Suprapubic skin (tissue), 4 donors: Measurements from ENCODE around the gene SERPINB10. TPM values are rescaled to one million over a fixed set of nuclear protein-coding genes. Genes with fewer than 3 reads are reported as not detected.

Experiments used
- DNase-seq, 2 donors: peaks; one replicate each; pipeline ENCODE4 v3.0.0-alpha.2; 2019; ENCODE audit warnings: low spot score in 2 of 2
- H3K27ac ChIP-seq: fragments of 200-600 bp; sonication (generic); one replicate; pipeline ENCODE4 v1.5.1; 2019
- H3K27me3 ChIP-seq: fragments of 200-600 bp; sonication (generic); one replicate; pipeline ENCODE4 v1.5.1; 2019
- H3K36me3 ChIP-seq: fragments of 200-600 bp; sonication (generic); one replicate; pipeline ENCODE4 v1.5.1; 2019
- H3K4me1 ChIP-seq: fragments of 200-600 bp; sonication (generic); one replicate; pipeline ENCODE4 v1.5.1; 2019
- H3K4me3 ChIP-seq: fragments of 200-600 bp; sonication (generic); one replicate; pipeline ENCODE4 v1.5.1; 2019; ENCODE audit warnings: mild to moderate bottlenecking
- H3K9me3 ChIP-seq: fragments of 200-600 bp; sonication (generic); one replicate; pipeline ENCODE4 v1.5.1; 2019
- EP300 ChIP-seq: sonication (generic); formaldehyde crosslinking; IDR thresholded peaks from one replicate; pipeline ENCODE4 v1.6.1; 2017; ENCODE audit warnings: antibody characterized with exemption
- POLR2A ChIP-seq, 2 donors: fragments of 450-650 bp; IDR thresholded peaks; one replicate each; pipeline ENCODE4 v1.6.1; 2017; ENCODE audit warnings: antibody characterized with exemption in 2 of 2, mild to moderate bottlenecking in 2 of 2, moderate library complexity in 2 of 2
- POLR2AphosphoS5 ChIP-seq, 3 donors: sonication (generic); formaldehyde crosslinking; IDR thresholded peaks; one replicate each; pipeline ENCODE4 v1.6.1; 2017; ENCODE audit warnings: antibody characterized with exemption in 3 of 3
- WGBS: methylation state at CpG from one replicate; pipeline ENCODE4 v1.1.5; 2018; 5-methylcytosine and 5-hydroxymethylcytosine counted together
- total RNA-seq, 4 donors: library from RNA; depleted of rRNA; stranded (reverse); fragments of >200 nt; gene quantifications; one replicate each; pipeline ENCODE4 v1.1.0, GENCODE V29; 2016
- TF ChIP-seq, protein P1 (sequence below), 2 donors: fragments of 200-600 bp in 1 of 2; fragments of 450-650 bp in 1 of 2; sonication (generic) in 1 of 2; IDR thresholded peaks; one replicate each; pipeline ENCODE4 v1.5.1; 2016 to 2019; ENCODE audit warnings: antibody characterized with exemption in 2 of 2, mild to moderate bottlenecking in 1 of 2, moderate library complexity in 1 of 2

The SERPINB10 gene
- total RNA-seq, 4 donors from 2014 or later, result 0.21 to 1.9 (median 1.0) TPM; not detected in 1

DNA sequence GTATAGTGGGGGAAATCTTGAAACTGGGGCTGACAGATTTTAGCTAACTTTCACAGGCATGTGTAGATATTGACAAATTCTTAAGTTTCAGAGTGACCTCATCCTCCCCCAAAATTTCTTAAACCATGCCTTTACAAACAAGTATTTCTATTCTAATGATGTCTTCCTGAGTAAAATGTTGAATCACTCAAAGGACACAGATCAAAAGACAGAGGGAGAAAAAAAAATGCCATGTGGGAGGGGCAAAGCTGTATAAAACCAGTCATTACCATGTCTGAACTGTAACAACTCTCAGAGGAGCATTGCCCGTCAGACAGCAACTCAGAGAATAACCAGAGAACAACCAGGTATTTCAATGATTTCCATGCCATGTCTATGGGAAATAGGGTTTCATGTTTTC lies 20.3 kb upstream of the SERPINB10 start, which contains the start of gene SERPINB2:
SERPINB2 (plus strand) TSS at position 282 of the 400 bp plus-strand sequence. CDS start 3,740 bp downstream, outside the sequence.
- H3K27ac ChIP-seq, result no peak within 1 kb of the TSS
- WGBS, result 50% methylated on average over 1 of the region's 1 CpG
- TF ChIP-seq EP300 (no peak), POLR2AphosphoS5 (IDR thresholded peaks at IDR 0.05) (no peak), POLR2A (IDR thresholded peaks at IDR 0.05) (no peak)
- TF ChIP-seq, protein P1, sequence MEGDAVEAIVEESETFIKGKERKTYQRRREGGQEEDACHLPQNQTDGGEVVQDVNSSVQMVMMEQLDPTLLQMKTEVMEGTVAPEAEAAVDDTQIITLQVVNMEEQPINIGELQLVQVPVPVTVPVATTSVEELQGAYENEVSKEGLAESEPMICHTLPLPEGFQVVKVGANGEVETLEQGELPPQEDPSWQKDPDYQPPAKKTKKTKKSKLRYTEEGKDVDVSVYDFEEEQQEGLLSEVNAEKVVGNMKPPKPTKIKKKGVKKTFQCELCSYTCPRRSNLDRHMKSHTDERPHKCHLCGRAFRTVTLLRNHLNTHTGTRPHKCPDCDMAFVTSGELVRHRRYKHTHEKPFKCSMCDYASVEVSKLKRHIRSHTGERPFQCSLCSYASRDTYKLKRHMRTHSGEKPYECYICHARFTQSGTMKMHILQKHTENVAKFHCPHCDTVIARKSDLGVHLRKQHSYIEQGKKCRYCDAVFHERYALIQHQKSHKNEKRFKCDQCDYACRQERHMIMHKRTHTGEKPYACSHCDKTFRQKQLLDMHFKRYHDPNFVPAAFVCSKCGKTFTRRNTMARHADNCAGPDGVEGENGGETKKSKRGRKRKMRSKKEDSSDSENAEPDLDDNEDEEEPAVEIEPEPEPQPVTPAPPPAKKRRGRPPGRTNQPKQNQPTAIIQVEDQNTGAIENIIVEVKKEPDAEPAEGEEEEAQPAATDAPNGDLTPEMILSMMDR (IDR thresholded peaks at IDR 0.05), result no peak
- DNase-seq, result no peak
- H3K4me1 ChIP-seq, result peaks cover 16% of the 10 kb centered on the region
- H3K4me3 ChIP-seq, result peak within 1 kb of the TSS; percentile 13
- H3K36me3 ChIP-seq, result no peaks in the 10 kb centered on the region
- H3K9me3 ChIP-seq, result no peaks in the 10 kb centered on the region
- H3K27me3 ChIP-seq, result no peaks in the 10 kb centered on the region

DNA sequence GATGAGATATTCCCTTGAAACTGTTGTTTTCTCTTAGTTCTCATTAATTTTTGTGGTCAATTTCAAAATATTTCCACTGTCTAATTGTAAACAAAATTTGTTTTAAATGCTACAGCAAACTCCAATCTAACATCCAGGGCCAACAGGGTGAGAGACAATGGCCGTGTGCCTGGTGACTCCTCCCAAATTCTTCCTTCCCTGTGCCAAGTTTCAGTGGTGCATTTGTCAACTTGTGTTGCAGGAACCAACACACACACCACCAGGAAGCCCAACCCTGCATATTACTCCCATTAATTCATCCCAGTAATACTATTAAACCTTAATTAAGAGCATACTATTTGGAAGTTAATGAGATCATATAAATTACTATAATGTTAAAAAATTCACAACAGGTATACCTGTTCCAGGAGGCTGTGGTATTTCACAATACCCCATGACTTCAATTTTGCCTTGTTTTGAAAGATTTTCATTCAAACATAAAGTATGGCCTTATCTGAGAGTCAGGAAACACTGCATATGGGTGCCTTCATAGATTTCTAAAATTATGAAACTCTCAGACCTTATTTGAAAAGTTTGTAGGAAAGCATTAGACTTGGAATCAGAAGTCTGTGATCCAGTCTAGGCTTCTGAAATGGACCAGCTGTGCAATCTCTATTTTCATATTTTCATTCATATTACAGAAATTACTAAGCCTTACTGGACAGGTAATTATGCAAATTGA lies 19.1 kb upstream of the SERPINB10 start:
- no peaks in the 10 kb centered on the region for H3K27me3 ChIP-seq
- H3K36me3 ChIP-seq, result no peaks in the 10 kb centered on the region
- peaks cover 12% of the 10 kb centered on the region for H3K4me1 ChIP-seq
- 4% methylated on average over 1 of the region's 1 CpG for WGBS
- no peak for TF ChIP-seq POLR2A (IDR thresholded peaks at IDR 0.05)
- peak overlapping the region; percentile 13 for H3K4me3 ChIP-seq
- H3K9me3 ChIP-seq, result no peaks in the 10 kb centered on the region
- peak in 1 of 2 donors; percentile 69 for DNase-seq
- no peak overlapping the region for H3K27ac ChIP-seq

DNA sequence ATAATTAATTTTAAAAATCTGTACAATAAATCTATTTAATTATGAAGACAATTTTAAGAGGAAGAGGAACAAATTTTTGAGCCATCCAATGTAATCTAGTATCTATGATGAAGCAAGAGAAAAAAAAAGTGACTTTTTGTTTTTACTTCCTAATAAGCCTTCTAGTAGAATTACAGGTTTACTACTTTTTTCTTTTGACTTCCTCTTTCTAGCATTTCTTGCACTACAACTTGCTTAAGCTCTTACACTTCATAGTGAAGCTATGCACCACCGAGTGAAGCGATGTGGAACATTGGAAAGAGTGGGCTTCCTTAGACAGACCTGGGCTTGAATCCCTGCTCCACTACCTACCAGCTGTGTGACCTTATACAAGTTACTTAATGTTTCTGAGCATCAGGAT lies 18.1 kb upstream of the SERPINB10 start:
- TF ChIP-seq EP300, result no peak
- no peak for TF ChIP-seq POLR2AphosphoS5 (IDR thresholded peaks at IDR 0.05)
- no peak for TF ChIP-seq POLR2A (IDR thresholded peaks at IDR 0.05)
- TF ChIP-seq, protein P1 (IDR thresholded peaks at IDR 0.05), result no peak
- no peak for DNase-seq
- Histone ChIP-seq H3K4me1 (peaks cover 12% of the 10 kb centered on the region), H3K27me3 (no peaks in the 10 kb centered on the region), H3K36me3 (no peaks in the 10 kb centered on the region), H3K4me3 (no peak overlapping the region), H3K9me3 (no peaks in the 10 kb centered on the region), H3K27ac (no peak overlapping the region)
- WGBS, result 48% methylated on average over 2 of the region's 2 CpGs

DNA sequence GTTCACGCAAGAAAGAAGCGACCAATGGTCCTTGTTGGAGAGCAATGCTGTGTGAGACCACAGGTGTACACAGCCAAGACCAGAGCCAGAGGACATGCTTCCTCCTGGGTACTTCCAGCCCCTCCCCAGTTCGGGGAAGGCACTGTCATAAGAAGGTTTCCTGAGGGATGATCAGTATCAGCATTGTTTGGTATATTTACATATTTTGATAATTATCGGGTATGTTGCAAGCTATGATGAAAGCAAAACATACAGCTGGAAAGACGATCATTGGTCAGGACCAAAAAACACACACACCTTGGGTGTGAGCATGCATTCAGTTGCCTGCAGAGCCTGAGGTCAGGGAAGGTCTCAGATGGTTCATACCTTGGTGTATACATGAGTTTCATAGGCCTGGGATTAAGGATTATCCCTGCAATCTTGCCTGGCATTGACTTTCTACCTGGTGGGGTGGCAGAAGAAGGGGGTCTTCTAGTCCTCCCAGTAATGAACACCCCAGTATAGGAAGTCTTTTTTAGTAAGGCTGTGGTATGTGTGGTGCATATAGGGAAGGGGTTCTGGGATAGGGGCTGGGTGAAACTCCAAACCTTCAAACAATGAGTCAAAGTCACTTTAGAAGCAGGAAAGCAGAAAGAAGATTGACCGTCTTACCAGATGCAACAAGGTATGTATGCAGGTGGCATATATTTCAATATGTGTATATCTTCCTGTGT lies 17.4 kb upstream of the SERPINB10 start:
- Histone ChIP-seq H3K36me3 (no peaks in the 10 kb centered on the region), H3K27ac (no peak overlapping the region), H3K27me3 (no peaks in the 10 kb centered on the region), H3K9me3 (no peaks in the 10 kb centered on the region), H3K4me3 (no peak overlapping the region), H3K4me1 (peaks cover 12% of the 10 kb centered on the region)
- no peak for DNase-seq
- WGBS, result 56% methylated on average over 6 of the region's 6 CpGs
- no peak for TF ChIP-seq POLR2A (IDR thresholded peaks at IDR 0.05)
- peak in 1 of 3 donors; percentile 20 for TF ChIP-seq POLR2AphosphoS5 (IDR thresholded peaks at IDR 0.05)
- no peak for TF ChIP-seq EP300
- TF ChIP-seq, protein P1 (IDR thresholded peaks at IDR 0.05), result no peak

DNA sequence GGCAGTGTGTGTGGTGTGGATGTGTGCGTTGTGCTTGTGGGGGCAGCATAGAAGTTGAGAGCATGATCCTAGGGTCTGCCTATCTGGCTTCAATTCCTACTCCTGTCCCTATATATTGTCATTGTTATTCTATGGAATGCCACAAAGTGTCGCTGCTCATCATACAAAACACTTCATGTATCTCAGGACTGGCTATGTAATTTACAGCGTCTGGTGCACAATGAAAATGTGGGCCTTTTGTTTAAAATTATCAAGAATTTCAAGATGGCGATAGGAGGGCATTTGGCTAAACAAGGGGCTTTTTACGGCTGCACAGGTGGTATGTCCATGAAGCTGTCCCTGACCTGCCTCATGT lies 16.8 kb upstream of the SERPINB10 start:
- Histone ChIP-seq H3K4me3 (no peak overlapping the region), H3K9me3 (no peaks in the 10 kb centered on the region), H3K36me3 (no peaks in the 10 kb centered on the region), H3K4me1 (peaks cover 12% of the 10 kb centered on the region), H3K27me3 (no peaks in the 10 kb centered on the region), H3K27ac (no peak overlapping the region)
- no peak for DNase-seq
- TF ChIP-seq EP300, result no peak
- TF ChIP-seq, protein P1 (IDR thresholded peaks at IDR 0.05), result no peak
- no peak for TF ChIP-seq POLR2AphosphoS5 (IDR thresholded peaks at IDR 0.05)
- no peak for TF ChIP-seq POLR2A (IDR thresholded peaks at IDR 0.05)
- 70% methylated on average over 5 of the region's 5 CpGs for WGBS
